Tibial nerve (tissue), 4 donors: Measurements from ENCODE around the gene NINJ2.

Experiments used
- EP300 ChIP-seq, 2 donors: sonication (generic); formaldehyde crosslinking; IDR thresholded peaks; one replicate each; pipeline ENCODE4 v1.6.1; 2017; ENCODE audit warnings: antibody characterized with exemption in 2 of 2, mild to moderate bottlenecking in 1 of 2
- TF ChIP-seq, protein P1 (sequence below), 5 experiments: fragments of 200-600 bp in 3 of 5; fragments of 450-650 bp in 2 of 5; sonication (generic) in 3 of 5; IDR thresholded peaks; one replicate each; pipeline ENCODE4 v1.5.1; 2016 to 2019; ENCODE audit warnings: antibody characterized with exemption in 5 of 5, mild to moderate bottlenecking in 3 of 5, moderate library complexity in 2 of 5

DNA sequence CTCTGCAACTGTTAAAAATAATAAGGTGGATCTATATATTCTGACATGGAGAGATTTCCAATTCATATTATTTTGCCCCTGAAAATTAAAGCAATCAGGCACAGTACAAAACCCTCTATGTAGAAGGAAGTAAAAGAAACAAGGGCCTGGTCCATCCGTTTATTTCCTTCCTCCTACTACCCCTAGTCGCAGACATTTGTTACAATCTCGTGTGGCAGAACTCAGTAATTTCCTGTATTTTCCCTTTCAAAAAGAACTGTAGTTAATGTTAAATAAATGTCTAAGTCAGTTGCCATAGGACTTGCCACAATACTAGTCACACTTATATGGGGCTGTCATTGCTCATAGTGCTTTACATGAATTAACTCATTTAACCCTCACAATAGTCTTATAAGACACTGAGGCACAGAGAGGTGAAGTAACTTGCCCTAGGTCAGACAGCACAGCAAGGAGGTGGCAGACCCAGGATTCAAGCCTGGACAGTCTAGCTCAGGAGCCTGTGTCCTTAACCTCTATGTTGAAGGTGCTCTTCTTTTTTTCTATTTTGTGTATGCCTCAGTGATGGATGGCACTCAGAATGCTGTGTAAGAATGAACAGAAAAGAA, 24.2 kb downstream of the NINJ2 start:
- TF ChIP-seq, protein P1, sequence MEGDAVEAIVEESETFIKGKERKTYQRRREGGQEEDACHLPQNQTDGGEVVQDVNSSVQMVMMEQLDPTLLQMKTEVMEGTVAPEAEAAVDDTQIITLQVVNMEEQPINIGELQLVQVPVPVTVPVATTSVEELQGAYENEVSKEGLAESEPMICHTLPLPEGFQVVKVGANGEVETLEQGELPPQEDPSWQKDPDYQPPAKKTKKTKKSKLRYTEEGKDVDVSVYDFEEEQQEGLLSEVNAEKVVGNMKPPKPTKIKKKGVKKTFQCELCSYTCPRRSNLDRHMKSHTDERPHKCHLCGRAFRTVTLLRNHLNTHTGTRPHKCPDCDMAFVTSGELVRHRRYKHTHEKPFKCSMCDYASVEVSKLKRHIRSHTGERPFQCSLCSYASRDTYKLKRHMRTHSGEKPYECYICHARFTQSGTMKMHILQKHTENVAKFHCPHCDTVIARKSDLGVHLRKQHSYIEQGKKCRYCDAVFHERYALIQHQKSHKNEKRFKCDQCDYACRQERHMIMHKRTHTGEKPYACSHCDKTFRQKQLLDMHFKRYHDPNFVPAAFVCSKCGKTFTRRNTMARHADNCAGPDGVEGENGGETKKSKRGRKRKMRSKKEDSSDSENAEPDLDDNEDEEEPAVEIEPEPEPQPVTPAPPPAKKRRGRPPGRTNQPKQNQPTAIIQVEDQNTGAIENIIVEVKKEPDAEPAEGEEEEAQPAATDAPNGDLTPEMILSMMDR (IDR thresholded peaks at IDR 0.05), result no peak
- TF ChIP-seq EP300 (IDR thresholded peaks at IDR 0.05), result no peak
